NT2/D1 (cell line): ENCODE measurements around the gene ADGRD1.

ENCODE experiments used
- SUZ12 ChIP-seq: IDR thresholded peaks from 2 replicates; pipeline ENCODE4 v1.6.1; 2011; ENCODE audit not compliant: insufficient read length, insufficient read depth; ENCODE audit errors: extremely low read depth
- YY1 ChIP-seq: IDR thresholded peaks from 2 replicates; pipeline ENCODE4 v1.6.1; 2011; ENCODE audit not compliant: insufficient read length, insufficient read depth
- ZNF274 ChIP-seq: IDR thresholded peaks from 2 replicates; pipeline ENCODE4 v1.6.1; 2011; ENCODE audit warnings: mild to moderate bottlenecking, low read depth, low read length

- TF ChIP-seq SUZ12: no peak
- TF ChIP-seq YY1: no peak
- TF ChIP-seq ZNF274: no peak
Measured at GRCh38 chr12:131067981-131068851, 114.5 kb downstream of the ADGRD1 start.
